Activated CD8-positive, alpha-beta memory T cell treated with anti-CD3 and anti-CD28 coated beads, Interleukin-2, amount 50 U/mL, for 24 hours (primary cell): ENCODE measurements around the gene CUTC.

Experiments used
- DNase-seq: peaks from one replicate; pipeline ENCODE4 v3.0.0-alpha.2; 2020; ENCODE audit errors: extremely low read depth

CUTC gene

GRCh38 chr10:99784016-99784726, 52.1 kb downstream of the CUTC start:
- DNase-seq: no peak

- DNase-seq: no peak
Observed at GRCh38 chr10:99784727-99785441, 52.9 kb downstream of the CUTC start.

GRCh38 chr10:99785646-99786045, 53.6 kb downstream of the CUTC start:
- DNase-seq: no peak

DNA sequence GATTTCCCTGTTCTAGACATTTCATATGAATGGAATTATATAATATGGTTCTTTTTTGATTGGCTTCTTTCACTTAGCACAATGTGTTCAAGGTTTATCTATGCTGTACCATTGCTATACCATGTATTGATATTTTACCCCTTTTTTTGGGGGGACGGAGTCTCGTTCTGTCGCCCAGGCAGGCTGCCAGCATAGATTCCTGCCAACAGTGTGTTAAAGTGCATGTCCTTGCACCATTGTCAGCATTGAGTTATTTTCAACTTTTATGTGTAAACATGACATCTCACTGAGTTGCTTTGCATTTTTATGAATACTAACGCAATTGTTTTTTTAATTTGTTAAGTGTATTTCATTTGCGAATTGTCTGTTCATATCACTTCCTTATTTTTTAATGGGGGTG, 55.3 kb downstream of the CUTC start:
- DNase-seq: no peak

DNA sequence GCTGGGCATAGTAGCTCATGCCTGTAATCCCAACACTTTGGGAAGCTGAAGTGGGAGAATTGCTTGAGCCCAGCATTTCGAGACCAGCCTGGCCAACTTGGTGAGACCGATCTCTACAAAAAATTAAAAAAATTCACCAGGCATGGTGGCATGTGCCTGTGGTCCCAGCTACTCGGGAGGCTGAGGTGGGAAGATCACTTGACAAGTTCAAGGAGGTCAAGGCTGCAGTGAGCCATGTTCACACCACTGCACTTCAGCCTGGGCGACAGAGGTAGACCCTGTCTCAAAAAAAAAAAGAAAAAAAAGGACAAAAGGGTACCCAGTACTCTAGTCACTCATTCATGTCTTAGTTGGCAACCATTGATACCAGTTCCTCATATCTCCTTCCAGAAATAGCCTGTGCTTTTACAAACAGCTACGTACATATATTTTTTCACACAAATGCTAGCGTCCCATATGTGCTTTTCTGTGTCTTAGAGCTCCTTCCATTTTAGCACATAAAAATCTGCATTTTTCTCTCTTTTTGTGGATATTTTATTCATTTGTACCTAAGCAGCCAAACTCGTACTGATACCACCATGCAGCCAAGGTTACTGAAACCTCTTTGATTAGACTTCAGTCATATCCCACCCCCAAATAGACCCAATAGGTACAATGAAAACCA, 55.9 kb downstream of the CUTC start:
- DNase-seq: no peak

DNA sequence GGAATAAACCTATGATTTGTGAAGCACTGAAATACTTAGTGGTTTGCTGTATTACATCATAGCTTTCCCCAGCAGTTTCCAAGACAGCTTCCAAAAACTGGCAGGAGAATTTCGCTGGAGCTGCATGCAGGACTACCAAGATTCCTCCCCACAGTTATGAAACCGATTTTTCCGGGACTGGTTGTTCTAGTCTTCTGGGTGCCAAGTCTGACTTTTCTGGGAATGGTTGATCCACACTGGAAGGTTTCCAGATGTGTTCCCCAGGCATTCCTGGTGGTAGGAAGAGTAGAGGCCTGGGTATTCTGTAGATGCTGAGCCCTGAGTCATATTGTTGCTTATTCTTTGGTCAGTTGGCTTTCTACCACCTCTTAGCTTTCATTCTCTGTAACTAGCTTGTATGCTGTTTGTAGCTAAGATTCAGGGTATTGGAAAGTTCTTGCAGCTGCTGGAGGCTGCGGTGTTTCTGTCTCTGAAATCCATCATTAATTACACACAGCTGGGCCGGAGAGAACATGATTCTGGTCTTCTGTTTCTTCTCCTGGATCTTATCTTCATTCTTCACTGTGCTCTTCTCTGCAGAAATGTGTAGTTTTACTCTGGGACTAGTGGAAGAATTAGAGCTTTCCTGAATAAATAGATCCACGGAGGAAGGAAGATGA, 56.7 kb downstream of the CUTC start:
- no peak for DNase-seq

DNA sequence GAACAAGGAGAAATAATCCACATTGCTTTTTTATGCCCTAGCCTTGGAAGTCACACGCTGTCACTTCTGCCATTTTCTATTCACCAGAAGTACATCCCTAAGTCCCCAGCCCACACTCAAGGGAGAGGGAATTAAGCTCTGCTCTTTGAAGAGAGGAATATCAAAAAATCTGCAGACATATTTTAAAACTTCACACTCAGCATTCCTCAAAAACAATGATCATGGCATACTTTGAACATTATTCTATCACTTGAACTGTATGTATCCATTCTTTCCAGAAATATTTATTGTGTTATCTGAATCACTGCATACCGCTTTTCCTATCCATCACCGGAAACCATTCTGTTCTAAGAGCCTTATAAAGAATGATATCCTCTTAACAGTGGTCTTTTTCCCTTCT, 59.8 kb downstream of the CUTC start:
- no peak for DNase-seq

- no peak for DNase-seq
Observed at GRCh38 chr10:99793819-99794218, 61.8 kb downstream of the CUTC start.

GRCh38 chr10:99796928-99797327, 64.9 kb downstream of the CUTC start:
- DNase-seq: no peak

DNA sequence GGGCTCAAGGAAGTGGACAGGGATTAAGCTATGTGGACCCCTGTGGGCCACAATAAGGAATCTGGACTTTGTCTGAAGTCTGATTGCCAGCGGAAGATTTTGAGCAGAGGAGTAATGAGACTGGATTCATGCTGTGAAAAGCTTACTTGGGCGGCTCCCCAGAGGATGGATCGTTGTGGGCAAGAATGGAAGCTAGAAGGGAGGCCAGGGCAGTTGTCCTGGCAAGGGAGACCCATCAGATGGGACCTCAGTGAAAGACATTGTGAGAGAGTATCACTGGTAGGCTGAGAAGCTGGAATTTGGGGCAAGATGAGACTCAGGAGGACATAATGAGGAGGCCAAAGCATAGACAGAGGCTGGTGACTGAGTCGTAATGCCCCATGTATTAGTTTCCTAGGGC, 66.0 kb downstream of the CUTC start:
- no peak for DNase-seq

- DNase-seq: no peak
Observed at GRCh38 chr10:99798920-99799319, 66.9 kb downstream of the CUTC start.

DNA sequence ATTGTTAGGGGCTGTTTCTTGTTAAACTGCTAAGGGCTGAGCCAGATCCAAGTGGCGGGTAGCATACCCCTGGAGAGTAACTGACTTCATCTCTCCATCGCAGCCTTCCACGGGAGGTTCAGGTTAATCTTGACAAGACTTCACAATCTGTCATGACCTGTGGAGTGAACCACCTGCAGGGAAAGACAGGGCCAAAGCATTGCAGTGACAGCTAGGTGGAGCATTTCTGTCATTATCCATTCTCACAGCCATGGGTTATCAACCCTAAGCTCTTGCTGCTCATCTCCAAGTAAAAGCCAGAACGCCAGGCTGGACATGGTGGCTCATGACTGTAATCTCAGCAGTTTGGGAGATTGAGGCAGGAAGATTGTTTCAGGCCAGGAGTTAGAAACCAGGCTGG, 67.6 kb downstream of the CUTC start:
- no peak for DNase-seq

- no peak for DNase-seq
Observed at GRCh38 chr10:99804471-99804870, 72.4 kb downstream of the CUTC start.

GRCh38 chr10:99805190-99805589, 73.2 kb downstream of the CUTC start:
- DNase-seq: no peak
